ENCODE measurements around the gene NTF4. TPM values are rescaled to one million over a fixed set of nuclear protein-coding genes. Genes with fewer than 3 reads are reported as not detected.

NTF4 gene
- total RNA-seq, 1 donor from 2014 or later, result 7.3 TPM

- Histone ChIP-seq H3K4me2 (ENCODE audit: low read length) (no peak overlapping the region), H3K9me3 (ENCODE audit: insufficient read depth, low read depth, low read length) (no peaks in the 10 kb centered on the region), H3K4me3 (ENCODE audit: insufficient read depth, low read depth, low read length) (no peak overlapping the region), H3K27ac (ENCODE audit: low read depth, low read length) (no peak overlapping the region), H3K79me2 (ENCODE audit: insufficient read depth, low read length) (peaks cover 43% of the 10 kb centered on the region), H3K36me3 (ENCODE audit: insufficient read depth, low read length) (peaks cover 35% of the 10 kb centered on the region), H3K4me1 (ENCODE audit: insufficient read depth, low read length) (no peaks in the 10 kb centered on the region), H4K20me1 (ENCODE audit: insufficient read depth, low read length) (peaks cover 87% of the 10 kb centered on the region), H3K27me3 (ENCODE audit: insufficient read depth, low read length) (no peaks in the 10 kb centered on the region), H2AFZ (ENCODE audit: low read depth, low read length) (no peak overlapping the region), H3K9ac (ENCODE audit: low read length) (no peak overlapping the region)
- no peak for FAIRE-seq
- H3K27me3 Mint-ChIP-seq (ENCODE audit: low read depth, unreplicated experiment), result no peaks in the 10 kb centered on the region
- no peak for DNase-seq (ENCODE audit: low read depth)
- TF ChIP-seq EZH2 (IDR thresholded peaks at IDR 0.05; ENCODE audit: insufficient read depth, low read length), result no peak
- no peak for TF ChIP-seq CTCF (IDR thresholded peaks at IDR 0.05; ENCODE audit: insufficient read depth, low read depth, low read length)
- H3K36me3 Mint-ChIP-seq (ENCODE audit: low read depth, unreplicated experiment), result peaks cover 16% of the 10 kb centered on the region
- H3K27ac Mint-ChIP-seq (ENCODE audit: unreplicated experiment), result peak overlapping the region; percentile 26
- no peak overlapping the region for H3K4me3 Mint-ChIP-seq (ENCODE audit: unreplicated experiment)
- H3K4me1 Mint-ChIP-seq (ENCODE audit: low read depth, unreplicated experiment), result no peaks in the 10 kb centered on the region
- no peaks in the 10 kb centered on the region for H3K9me3 Mint-ChIP-seq (ENCODE audit: unreplicated experiment)
These were observed 36.5 kb upstream of the NTF4 start for GRCh38 chr19:49101160-49101559.

GRCh38 chr19:49098795-49099194 is 34.2 kb upstream of the NTF4 start:
- Histone ChIP-seq H2AFZ (ENCODE audit: low read depth, low read length) (no peak overlapping the region), H3K4me3 (ENCODE audit: insufficient read depth, low read depth, low read length) (no peak overlapping the region), H4K20me1 (ENCODE audit: insufficient read depth, low read length) (peaks cover 87% of the 10 kb centered on the region), H3K4me2 (ENCODE audit: low read length) (no peak overlapping the region), H3K27me3 (ENCODE audit: insufficient read depth, low read length) (no peaks in the 10 kb centered on the region), H3K27ac (ENCODE audit: low read depth, low read length) (no peak overlapping the region), H3K9ac (ENCODE audit: low read length) (no peak overlapping the region), H3K36me3 (ENCODE audit: insufficient read depth, low read length) (peaks cover 37% of the 10 kb centered on the region), H3K4me1 (ENCODE audit: insufficient read depth, low read length) (no peaks in the 10 kb centered on the region), H3K79me2 (ENCODE audit: insufficient read depth, low read length) (peaks cover 62% of the 10 kb centered on the region), H3K9me3 (ENCODE audit: insufficient read depth, low read depth, low read length) (no peaks in the 10 kb centered on the region)
- DNase-seq (ENCODE audit: low read depth) (no peak), FAIRE-seq (no peak)
- no peak overlapping the region for H3K4me3 Mint-ChIP-seq (ENCODE audit: unreplicated experiment)
- no peaks in the 10 kb centered on the region for H3K27me3 Mint-ChIP-seq (ENCODE audit: low read depth, unreplicated experiment)
- H3K36me3 Mint-ChIP-seq (ENCODE audit: low read depth, unreplicated experiment), result peaks cover 13% of the 10 kb centered on the region
- H3K9me3 Mint-ChIP-seq (ENCODE audit: unreplicated experiment), result no peaks in the 10 kb centered on the region
- no peak overlapping the region for H3K27ac Mint-ChIP-seq (ENCODE audit: unreplicated experiment)
- H3K4me1 Mint-ChIP-seq (ENCODE audit: low read depth, unreplicated experiment), result no peaks in the 10 kb centered on the region
- TF ChIP-seq EZH2 (IDR thresholded peaks at IDR 0.05; ENCODE audit: insufficient read depth, low read length) (no peak), CTCF (IDR thresholded peaks at IDR 0.05; ENCODE audit: insufficient read depth, low read depth, low read length) (no peak)

DNA sequence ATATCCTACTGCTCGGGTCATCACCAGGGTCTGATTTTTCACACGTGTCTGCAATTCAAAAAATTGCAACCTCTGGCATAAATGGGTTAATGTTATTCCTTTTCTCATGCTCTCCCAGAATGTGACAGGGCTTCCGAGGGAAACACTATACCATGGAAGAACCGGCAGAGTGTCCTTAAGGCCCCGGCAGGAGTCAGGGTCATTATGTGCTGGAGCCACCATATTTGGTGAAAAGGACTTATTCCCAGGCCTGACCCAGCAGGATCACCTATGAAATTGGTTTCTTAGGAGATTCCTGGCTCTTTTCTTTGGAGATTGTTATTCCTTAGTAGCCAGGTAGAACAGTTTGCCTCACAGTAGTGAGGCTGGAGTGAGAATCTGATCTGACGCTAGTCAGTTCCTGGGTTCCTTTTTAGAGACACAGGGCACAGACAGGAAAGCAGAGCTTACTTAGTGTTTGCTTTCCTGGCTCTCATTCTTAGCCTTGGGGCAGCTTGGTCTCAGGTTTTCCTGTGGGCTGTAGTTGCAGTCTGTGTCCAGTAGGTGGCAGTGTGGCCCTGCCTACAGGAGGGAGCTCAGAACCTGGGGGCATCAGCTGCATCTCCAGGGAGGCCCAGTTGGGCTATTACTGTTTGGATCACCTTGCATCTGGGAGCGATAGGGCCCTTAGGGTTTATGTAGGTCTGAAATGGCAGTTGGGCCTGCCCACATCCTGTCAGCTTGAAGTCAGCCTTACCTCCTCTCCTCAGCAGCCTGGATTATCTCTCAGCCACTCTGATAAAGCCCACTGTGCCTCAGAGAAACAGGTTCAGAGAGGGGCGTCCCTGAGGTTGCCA is 33.1 kb upstream of the NTF4 start:
- no peak overlapping the region for H3K27ac Mint-ChIP-seq (ENCODE audit: unreplicated experiment)
- peaks cover 62% of the 10 kb centered on the region for H3K79me2 ChIP-seq (ENCODE audit: insufficient read depth, low read length)
- FAIRE-seq, result peak; percentile 9
- H3K27me3 ChIP-seq (ENCODE audit: insufficient read depth, low read length), result no peaks in the 10 kb centered on the region
- no peak overlapping the region for H2AFZ ChIP-seq (ENCODE audit: low read depth, low read length)
- no peak for DNase-seq (ENCODE audit: low read depth)
- H3K4me1 ChIP-seq (ENCODE audit: insufficient read depth, low read length), result no peaks in the 10 kb centered on the region
- H3K4me1 Mint-ChIP-seq (ENCODE audit: low read depth, unreplicated experiment), result no peaks in the 10 kb centered on the region
- no peak overlapping the region for H3K4me2 ChIP-seq (ENCODE audit: low read length)
- peak; percentile 98 for TF ChIP-seq CTCF (IDR thresholded peaks at IDR 0.05; ENCODE audit: insufficient read depth, low read depth, low read length)
- TF ChIP-seq EZH2 (IDR thresholded peaks at IDR 0.05; ENCODE audit: insufficient read depth, low read length), result no peak
- H3K9ac ChIP-seq (ENCODE audit: low read length), result peak overlapping the region; percentile 11
- H3K9me3 ChIP-seq (ENCODE audit: insufficient read depth, low read depth, low read length), result no peaks in the 10 kb centered on the region
- H3K9me3 Mint-ChIP-seq (ENCODE audit: unreplicated experiment), result no peaks in the 10 kb centered on the region
- H4K20me1 ChIP-seq (ENCODE audit: insufficient read depth, low read length), result peaks cover 85% of the 10 kb centered on the region
- peaks cover 35% of the 10 kb centered on the region for H3K36me3 ChIP-seq (ENCODE audit: insufficient read depth, low read length)
- no peak overlapping the region for H3K4me3 Mint-ChIP-seq (ENCODE audit: unreplicated experiment)
- peaks cover 13% of the 10 kb centered on the region for H3K36me3 Mint-ChIP-seq (ENCODE audit: low read depth, unreplicated experiment)
- no peak overlapping the region for H3K27ac ChIP-seq (ENCODE audit: low read depth, low read length)
- no peak overlapping the region for H3K4me3 ChIP-seq (ENCODE audit: insufficient read depth, low read depth, low read length)
- no peaks in the 10 kb centered on the region for H3K27me3 Mint-ChIP-seq (ENCODE audit: low read depth, unreplicated experiment)

Data from astrocyte (in vitro differentiated cells and primary cell).